IPS-NIHi11 (cell line): ENCODE results near the gene CGB8.
"Not testable (repeated sequence)": the region's sequence is repeated elsewhere in the genome, so short reads cannot be mapped to it uniquely, and the experiment has no call there.

ENCODE experiments used
- DNase-seq: peaks from one replicate; pipeline ENCODE4 v3.0.0; 2012; ENCODE audit warnings: mixed read lengths, low spot score

CGB8 gene

GRCh38 chr19:49030323-49030722 lies 18.6 kb downstream of the CGB8 start:
- not testable (repeated sequence) for DNase-seq

DNA sequence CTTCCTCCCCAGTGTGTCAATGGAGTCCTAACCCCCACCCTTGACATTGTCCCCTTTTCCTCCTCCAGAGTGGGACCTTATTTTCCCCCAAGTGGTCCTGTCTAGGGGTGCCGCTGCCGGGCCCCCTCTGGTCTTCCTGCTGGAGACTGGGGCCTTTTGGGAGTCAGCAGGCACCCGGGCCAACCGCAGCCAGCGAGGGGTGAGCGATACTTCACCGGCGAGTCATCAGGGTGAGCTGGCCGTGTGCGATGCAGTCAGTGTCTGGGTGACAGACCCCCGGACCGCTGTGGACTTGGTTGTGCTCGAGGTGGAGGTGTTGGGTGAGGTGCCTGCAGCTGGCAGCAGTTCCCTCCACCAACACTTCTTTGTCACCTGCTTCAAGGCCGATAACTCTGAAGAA lies 19.2 kb downstream of the CGB8 start:
- DNase-seq = not testable (repeated sequence)

- not testable (repeated sequence) for DNase-seq
These were observed 20.2 kb downstream of the CGB8 start for GRCh38 chr19:49028686-49029085.

DNA sequence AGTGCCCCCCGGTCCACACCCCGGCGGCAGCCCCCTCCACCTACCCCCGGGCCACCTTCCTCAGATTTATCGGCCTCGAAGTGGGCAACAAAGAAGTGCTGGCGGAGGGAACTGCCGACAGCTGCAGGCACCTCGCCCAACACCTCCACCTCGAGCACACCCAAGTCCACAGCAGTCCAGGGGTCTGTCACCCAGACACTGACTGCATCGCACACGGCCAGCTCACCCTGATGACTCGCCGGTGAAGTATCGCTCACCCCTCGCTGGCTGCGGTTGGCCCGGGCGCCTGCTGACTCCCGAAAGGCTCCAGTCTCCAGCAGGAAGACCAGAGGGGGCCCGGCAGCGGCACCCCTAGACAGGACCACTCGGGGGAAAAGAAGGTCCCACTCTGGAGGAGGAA lies 23.3 kb downstream of the CGB8 start:
- not testable (repeated sequence) for DNase-seq

DNA sequence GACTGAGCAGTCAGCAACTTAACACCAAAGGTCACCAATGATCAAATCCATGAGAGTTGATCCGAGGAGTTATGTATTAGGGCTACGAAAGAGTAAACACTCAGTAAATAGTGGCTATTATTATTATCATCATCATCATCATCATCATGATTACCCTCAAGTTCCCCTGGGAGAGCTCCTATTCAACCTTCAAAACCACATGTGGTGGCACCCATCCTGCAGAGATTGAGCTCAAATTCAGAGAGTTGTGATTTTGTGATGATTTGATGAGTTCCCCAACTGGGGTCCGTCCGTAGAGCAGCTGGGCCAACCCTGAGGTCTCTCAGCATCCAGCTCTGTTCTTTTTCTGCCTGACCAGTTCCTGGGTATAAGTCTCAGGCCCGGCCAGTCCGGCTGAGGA lies 23.8 kb downstream of the CGB8 start:
- DNase-seq = not testable (repeated sequence)

DNA sequence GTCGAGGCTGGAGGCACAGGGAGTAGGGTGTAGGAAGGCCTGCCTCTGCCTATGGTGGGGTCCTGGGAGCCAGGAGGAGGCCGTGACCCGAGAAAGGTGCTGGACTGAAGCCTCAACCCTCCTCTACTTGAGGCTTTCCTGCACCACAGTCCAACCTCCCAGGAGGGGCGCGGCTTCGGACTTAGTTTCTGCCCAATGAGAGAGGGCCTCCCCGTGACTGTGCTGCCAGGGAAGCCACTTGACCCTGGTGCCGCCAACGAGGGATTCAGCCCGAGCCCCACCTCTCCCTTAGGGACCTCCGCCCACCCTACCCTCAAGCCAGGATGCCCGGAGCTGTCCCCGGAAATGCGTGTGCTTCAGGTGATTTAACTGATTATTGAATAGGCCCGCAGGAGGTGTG lies 24.7 kb downstream of the CGB8 start, which contains the start of gene CGB3:
Gene CGB3, minus strand, starts transcription at position 101 of the 400 bp plus-strand sequence. CDS start 362 bp downstream, outside the sequence.
- not testable (repeated sequence) for DNase-seq

DNA sequence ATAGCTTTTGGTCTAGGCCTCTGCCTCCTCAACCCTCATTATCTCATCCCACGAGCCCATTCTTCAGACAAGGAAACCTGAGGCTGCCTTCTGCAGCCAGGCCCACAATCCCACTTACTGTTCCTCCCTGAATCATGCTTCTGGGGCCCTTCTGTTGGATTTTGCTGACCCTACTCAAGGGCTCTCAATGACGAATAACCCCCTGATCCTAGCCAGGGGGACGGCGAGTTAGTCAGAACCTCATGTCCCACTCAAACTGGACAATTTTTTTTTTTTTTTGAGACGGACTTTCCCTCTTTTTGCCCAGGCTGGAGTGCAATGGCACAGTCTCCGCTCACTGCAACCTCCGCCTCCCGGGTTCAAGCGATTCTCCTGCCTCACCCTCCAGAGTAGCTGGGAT lies 26.8 kb downstream of the CGB8 start:
- DNase-seq = no peak

GRCh38 chr19:49020931-49021895 lies 27.7 kb downstream of the CGB8 start:
- DNase-seq = peak; percentile 49

- DNase-seq = peak; percentile 50
These were observed 28.6 kb downstream of the CGB8 start for GRCh38 chr19:49020342-49020741.

DNA sequence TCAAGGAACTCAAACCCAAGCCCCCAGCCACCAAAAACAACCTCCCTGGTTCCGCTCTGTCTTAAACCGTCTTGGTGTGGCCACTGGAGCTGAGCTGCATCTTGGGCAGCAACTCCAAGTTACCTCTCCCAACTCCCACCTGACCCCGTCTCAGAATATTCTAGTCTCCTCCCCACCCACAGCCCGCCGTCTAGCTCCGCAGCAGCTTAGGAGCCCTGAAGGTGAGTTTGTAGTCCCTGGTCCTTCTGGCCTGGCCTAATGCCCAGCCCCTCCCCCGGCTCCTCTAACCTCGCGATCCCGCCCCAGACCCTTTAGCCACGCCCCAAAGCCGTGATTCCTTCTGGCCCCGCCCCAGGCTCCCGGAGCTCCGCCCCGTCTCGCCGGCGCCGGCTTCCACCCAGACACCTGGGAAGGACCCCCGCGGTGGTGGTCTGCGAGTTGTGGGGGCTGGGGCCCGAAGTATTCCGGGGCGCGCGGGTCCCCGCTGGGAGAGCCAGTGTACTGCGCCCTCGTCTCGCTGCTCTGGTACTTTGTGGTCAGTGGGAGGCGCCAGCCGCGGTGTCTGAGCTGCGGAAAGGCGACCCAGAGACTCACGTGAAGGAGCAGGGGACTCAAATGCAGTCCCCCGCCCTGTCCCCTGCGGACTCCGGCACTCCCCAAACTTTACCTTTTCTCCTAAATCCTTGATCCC lies 29.5 kb downstream of the CGB8 start:
- DNase-seq = peak; percentile 84

DNA sequence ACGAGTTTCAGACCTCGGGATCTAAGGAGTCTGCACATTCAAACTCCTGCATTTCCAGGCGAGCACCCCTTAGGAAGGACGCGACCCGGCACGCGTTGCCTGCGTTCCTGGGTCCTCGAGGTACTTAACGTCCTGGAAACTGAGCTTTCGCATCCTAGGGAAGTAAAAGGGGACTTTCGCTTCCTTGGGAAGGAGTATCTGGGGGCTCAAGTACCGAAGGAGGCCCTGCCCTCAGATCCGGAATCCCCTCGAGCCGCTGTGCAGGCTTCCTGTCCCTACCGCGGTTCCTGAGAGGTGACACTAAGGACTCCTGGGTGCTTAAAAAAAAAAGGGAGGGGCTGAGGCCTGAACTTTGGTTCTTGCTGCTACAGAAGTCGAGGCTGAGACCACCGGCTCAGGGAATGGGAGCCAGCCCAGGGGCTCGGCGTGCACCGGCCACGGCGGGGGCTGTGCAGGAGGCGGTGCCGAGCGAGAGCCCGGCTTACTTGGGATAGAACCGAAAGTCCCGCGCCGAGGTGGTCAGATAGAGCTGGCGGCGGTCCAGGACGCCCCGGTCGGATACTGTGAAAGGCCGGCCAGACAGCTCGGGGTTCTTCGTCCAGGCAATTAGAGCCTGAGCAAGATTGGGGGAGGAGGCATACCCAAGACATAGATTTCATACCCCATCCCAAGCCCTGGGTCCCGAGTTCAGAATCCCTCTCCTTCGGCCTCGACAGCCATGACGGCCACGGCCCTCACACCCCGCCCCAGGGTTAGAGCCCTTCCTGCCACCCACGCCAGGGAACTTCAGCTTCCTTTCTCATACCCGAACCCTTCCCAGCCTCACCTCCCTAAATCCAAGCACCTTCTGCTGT lies 30.3 kb downstream of the CGB8 start:
- DNase-seq = peak; percentile 3

DNA sequence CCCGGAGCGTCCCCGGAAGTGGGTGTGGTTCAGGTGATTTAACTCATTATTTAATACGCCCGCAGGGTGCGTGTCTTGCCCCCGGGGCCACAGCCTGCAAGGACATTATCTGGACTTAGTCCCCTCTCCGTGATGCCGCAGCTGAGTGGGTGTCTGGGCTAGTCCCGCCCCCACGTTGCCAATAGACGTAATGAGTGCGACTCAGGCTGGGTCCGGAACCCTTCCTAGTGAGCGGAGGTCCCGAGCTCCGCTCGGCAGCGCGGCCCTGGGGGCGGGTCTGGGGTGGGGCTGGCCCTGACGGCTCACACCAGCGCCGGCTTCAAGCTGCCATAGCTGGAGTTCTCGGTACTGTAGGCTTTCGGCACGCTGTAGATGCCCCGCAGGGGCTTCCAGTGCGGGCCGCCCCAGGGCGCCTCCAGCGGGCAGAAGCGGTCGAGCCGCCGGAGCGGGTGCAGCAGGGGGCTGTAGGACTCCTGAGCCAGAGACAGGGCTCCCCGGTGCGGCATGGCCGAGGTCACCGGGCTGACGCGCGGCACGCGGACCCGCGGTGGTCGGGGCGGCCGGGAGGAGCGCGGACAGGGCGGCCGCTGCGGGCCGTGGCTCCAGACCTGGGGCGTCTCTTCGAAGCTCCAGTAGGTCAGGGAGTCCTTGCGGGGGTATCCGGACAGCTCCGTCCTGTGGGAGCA lies 31.1 kb downstream of the CGB8 start:
- DNase-seq = peak; percentile 85

GRCh38 chr19:49017041-49017665 lies 31.8 kb downstream of the CGB8 start, which contains the start of gene LHB:
Gene LHB, minus strand, starts transcription at chr19:49017091. Its CDS starts 10 bp downstream, at chr19:49017081.
- DNase-seq = peak; percentile 19

DNA sequence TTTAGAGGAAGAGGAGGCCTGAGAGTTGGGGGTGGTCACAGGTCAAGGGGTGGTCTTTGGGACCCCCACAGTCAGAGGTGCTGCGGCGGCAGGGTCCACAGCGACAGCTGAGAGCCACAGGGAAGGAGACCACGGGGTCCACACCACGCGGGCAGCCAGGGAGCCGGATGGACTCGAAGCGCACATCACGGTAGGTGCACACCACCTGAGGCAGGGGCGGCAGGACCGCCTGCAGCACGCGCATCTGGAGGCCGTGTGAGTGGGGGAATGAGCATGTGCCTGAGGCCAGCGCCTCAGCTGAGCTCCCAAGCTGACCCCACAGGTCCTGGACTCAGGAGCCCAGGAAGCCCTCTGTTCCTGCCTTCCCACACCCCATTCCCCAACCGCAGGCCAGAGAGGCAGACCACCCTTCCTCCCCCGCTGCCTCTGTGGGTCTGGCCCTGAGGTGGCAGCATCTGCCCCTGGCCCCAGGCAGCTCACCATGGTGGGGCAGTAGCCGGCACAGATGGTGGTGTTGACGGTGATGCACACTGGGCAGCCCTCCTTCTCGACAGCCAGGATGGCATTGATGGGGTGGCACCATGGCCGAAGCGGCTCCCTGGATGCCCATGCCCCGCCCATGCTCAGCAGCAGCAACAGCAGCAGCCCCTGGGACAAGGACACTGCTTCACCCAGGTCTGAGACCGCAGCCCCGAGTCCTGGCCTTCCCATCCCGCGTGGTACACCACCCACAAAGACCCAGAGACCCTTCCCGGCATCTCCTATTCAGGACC lies 32.7 kb downstream of the CGB8 start:
- no peak for DNase-seq

- DNase-seq = no peak
These were observed 34.0 kb downstream of the CGB8 start for GRCh38 chr19:49014870-49015255.

GRCh38 chr19:49014123-49014869 lies 34.6 kb downstream of the CGB8 start:
- no peak for DNase-seq

- DNase-seq = no peak
These were observed 37.7 kb downstream of the CGB8 start for GRCh38 chr19:49011194-49011593.

GRCh38 chr19:49010453-49010852 lies 38.5 kb downstream of the CGB8 start:
- no peak for DNase-seq

- no peak for DNase-seq
These were observed 39.1 kb downstream of the CGB8 start for GRCh38 chr19:49009828-49010227.
